ENCODE results near the gene ZNF711. TPM values are rescaled to one million over a fixed set of nuclear protein-coding genes. Genes with fewer than 3 reads are reported as not detected.

Gene ZNF711
- 0.24 and 0.31 TPM in 2 replicates for total RNA-seq

DNA sequence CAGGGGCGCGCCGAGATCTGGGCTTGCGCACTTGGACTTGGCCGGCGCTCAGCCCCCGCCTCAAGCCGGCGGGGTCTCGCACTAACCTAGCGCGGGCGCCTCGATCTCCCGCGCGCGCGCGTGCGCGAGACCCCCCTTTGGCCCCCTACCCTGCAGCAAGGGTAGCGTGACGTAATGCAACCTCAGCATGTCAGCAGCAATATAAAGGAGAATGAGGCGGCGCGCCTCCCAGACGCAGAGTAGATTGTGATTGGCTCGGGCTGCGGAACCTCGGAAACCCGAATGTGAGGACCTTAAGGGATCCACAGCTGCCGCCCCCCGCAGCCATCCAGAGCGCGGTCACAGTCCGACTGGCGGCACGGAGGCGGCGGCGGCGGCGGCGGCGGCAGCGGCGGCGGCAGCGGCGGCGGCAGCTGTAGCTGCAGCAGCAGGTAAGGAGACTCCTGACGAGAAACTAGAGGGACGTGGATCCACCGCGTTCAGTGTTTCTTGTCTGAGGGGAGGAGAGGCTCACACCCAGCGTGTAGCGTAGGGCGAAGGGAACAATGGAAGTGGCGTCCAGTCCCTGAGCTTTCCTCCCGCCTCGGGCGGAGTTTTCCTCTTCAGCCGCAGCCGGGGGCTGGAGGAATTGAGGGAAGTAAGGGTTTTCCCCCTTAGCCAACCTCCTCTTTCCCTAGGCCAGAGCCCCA is at the start of gene ZNF711, which contains the start of gene SATL1:
Gene ZNF711, plus strand, starts transcription at position 231 of the 689 bp plus-strand sequence. CDS start 3,582 bp downstream, outside the sequence.
Gene SATL1, minus strand, starts transcription at position 19 of the 689 bp plus-strand sequence. CDS start 134,811 bp downstream, outside the sequence.

Other genes with a start within 250 kb of the ZNF711 start
- 6.4 and 8.4 TPM in 2 replicates for gene APOOL, start 240.1 kb upstream of the ZNF711 start, total RNA-seq
- gene SATL1, start 212 bp upstream of the ZNF711 start, total RNA-seq = not detected in 2 replicates
- gene POF1B, start 135.7 kb downstream of the ZNF711 start, total RNA-seq = not detected in 2 replicates